Stimulated activated CD4-positive, alpha-beta T cell treated with anti-CD3 and anti-CD28 coated beads, TNF-alpha, amount 100 ng/mL, for 1 hour (primary cell): ENCODE results near the gene BBOX1.

ENCODE experiments used
- DNase-seq, 3 donors: peaks; one replicate each; pipeline ENCODE4 v3.0.0-alpha.2; 2020; ENCODE audit warnings: low read depth in 3 of 3, low spot score in 1 of 3

The BBOX1 gene

GRCh38 chr11:27025312-27025955 is 15.2 kb upstream of the BBOX1 start:
- DNase-seq, result no peak

GRCh38 chr11:27025957-27026733 is 14.5 kb upstream of the BBOX1 start:
- DNase-seq, result no peak

GRCh38 chr11:27028561-27028965 is 12.1 kb upstream of the BBOX1 start:
- no peak for DNase-seq

- DNase-seq, result no peak
Measured at GRCh38 chr11:27029966-27030365, 10.6 kb upstream of the BBOX1 start.

- DNase-seq, result no peak
Measured at GRCh38 chr11:27031754-27032153, 8.9 kb upstream of the BBOX1 start.

GRCh38 chr11:27039873-27040272 is 742 bp upstream of the BBOX1 start:
- DNase-seq, result no peak

- DNase-seq, result no peak
Measured at GRCh38 chr11:27041141-27041899, 705 bp downstream of the BBOX1 start.

- DNase-seq, result no peak
Measured at GRCh38 chr11:27046956-27047355, 6.3 kb downstream of the BBOX1 start.

- DNase-seq, result no peak
Measured at GRCh38 chr11:27052668-27053067, 12.1 kb downstream of the BBOX1 start.

- no peak for DNase-seq
Measured at GRCh38 chr11:27055065-27055682, 14.6 kb downstream of the BBOX1 start.

- DNase-seq, result no peak
Measured at GRCh38 chr11:27057091-27057780, 16.6 kb downstream of the BBOX1 start.

GRCh38 chr11:27058456-27058855 is 17.8 kb downstream of the BBOX1 start:
- no peak for DNase-seq

- no peak for DNase-seq
Measured at GRCh38 chr11:27059431-27059830, 18.8 kb downstream of the BBOX1 start.

GRCh38 chr11:27060816-27061460 is 20.3 kb downstream of the BBOX1 start:
- no peak for DNase-seq

- DNase-seq, result no peak
Measured at GRCh38 chr11:27061461-27061821, 20.8 kb downstream of the BBOX1 start.

GRCh38 chr11:27064086-27064485 is 23.5 kb downstream of the BBOX1 start:
- DNase-seq, result no peak

- no peak for DNase-seq
Measured at GRCh38 chr11:27075192-27075591, 34.6 kb downstream of the BBOX1 start.

GRCh38 chr11:27075655-27076054 is 35.0 kb downstream of the BBOX1 start:
- DNase-seq, result no peak

- no peak for DNase-seq
Measured at GRCh38 chr11:27076121-27076589, 35.5 kb downstream of the BBOX1 start.

GRCh38 chr11:27081056-27081455 is 40.4 kb downstream of the BBOX1 start:
- no peak for DNase-seq
